Spleen (tissue), 7 donors: ENCODE data around the gene TCF7L1.

Experiments
- CTCF ChIP-seq, 11 experiments: fragments of 200-600 bp in 7 of 11; fragments of 450-650 bp in 4 of 11; sonication (generic) in 4 of 11; IDR thresholded peaks in 8 of 11; conservative IDR thresholded peaks in 3 of 11; 1 replicate in 7 of 11; 2 replicates in 4 of 11; pipeline versions ENCODE4 v1.4.0 to v1.8.0; 2016 to 2021; ENCODE audit warnings: antibody characterized with exemption in 11 of 11, inconsistent platforms in 4 of 11, mild to moderate bottlenecking in 1 of 11
- POLR2AphosphoS5 ChIP-seq, 3 donors: sonication (generic); formaldehyde crosslinking; IDR thresholded peaks; one replicate each; pipeline ENCODE4 v1.5.1; 2017; ENCODE audit warnings: antibody characterized with exemption in 3 of 3
- donor health status: DM: no; HTN: no; CAD: no; lungs with moderate emphysema.
- donor health status: DM: no; HTN: no; CAD: no.
- donor health status: DM: no; HTN: no; CAD: no.

- TF ChIP-seq CTCF (IDR thresholded peaks at IDR 0.05 in 8 of 11, conservative IDR thresholded peaks at IDR 0.05 in 3 of 11) (no peak), POLR2AphosphoS5 (IDR thresholded peaks at IDR 0.05) (no peak)
Measured at GRCh38 chr2:85111819-85112281, 21.3 kb upstream of the TCF7L1 start.
